B cell (primary cell): ENCODE data around the gene CDC37. TPM values are rescaled to one million over a fixed set of nuclear protein-coding genes. Genes with fewer than 3 reads are reported as not detected.

Experiments
- ATAC-seq: fragments of 200-7000 bp; cut with Tn5 transposase; one replicate; pipeline ENCODE4 v1.10.0; 2021; ENCODE audit warnings: low read depth, mild to moderate bottlenecking, moderate number of reproducible peaks, moderate library complexity
- CTCF ChIA-PET: fragments of 350-600 bp; sonication (Branson Sonifier 250); formaldehyde crosslinking; loops from one replicate; lab custom pipeline; 2021; ENCODE audit warnings: antibody characterized with exemption, inconsistent platforms; lab: Charles Lee
- POLR2A ChIA-PET: fragments of 350-600 bp; sonication (Branson Sonifier 250); formaldehyde crosslinking; loops from one replicate; lab custom pipeline; 2021; ENCODE audit warnings: antibody characterized with exemption; lab: Charles Lee
- DNase-seq: peaks from one replicate; pipeline ENCODE4 v3.0.0; 2013
- H2AFZ ChIP-seq: 2 replicates; pipeline ENCODE4 v1.6.1; 2012; ENCODE audit warnings: mild to moderate bottlenecking, low read depth, low read length; ENCODE audit not compliant: insufficient read depth, poor library complexity, severe bottlenecking
- H3K27ac ChIP-seq, 2 donors: 1 replicate in 1 of 2; 2 replicates in 1 of 2; pipeline ENCODE4 v1.5.1; 2012 to 2013; ENCODE audit warnings: low read length in 2 of 2, mild to moderate bottlenecking in 2 of 2, moderate library complexity in 1 of 2
- H3K27me3 ChIP-seq, 4 experiments: fragments of 200-600 bp in 1 of 4; sonication (generic) in 1 of 4; replicated peaks in 1 of 4; 1 replicate in 2 of 4; 2 replicates in 2 of 4; pipeline versions ENCODE4 v1.6.1 to v1.7.0; 2013 to 2016; ENCODE audit warnings: low read length in 3 of 4, mild to moderate bottlenecking in 2 of 4, mixed read lengths in 1 of 4, moderate library complexity in 1 of 4; ENCODE audit not compliant: insufficient read depth in 4 of 4, control insufficient read depth in 3 of 4; ENCODE audit errors: control extremely low read depth in 1 of 4
- H3K36me3 ChIP-seq, 2 experiments: replicated peaks in 1 of 2; 1 replicate in 1 of 2; 2 replicates in 1 of 2; pipeline versions ENCODE4 v1.6.1 to v1.7.1; 2013; ENCODE audit warnings: low read length in 1 of 2; ENCODE audit not compliant: insufficient read depth in 2 of 2, control insufficient read depth in 1 of 2; ENCODE audit errors: control extremely low read depth in 1 of 2, extremely low read depth in 1 of 2
- H3K4me1 ChIP-seq, 2 donors: fragments of 200-600 bp in 1 of 2; sonication (generic) in 1 of 2; 1 replicate in 1 of 2; 2 replicates in 1 of 2; pipeline versions ENCODE4 v1.5.1 to v1.6.1; 2013 to 2017; ENCODE audit warnings: low read length in 2 of 2; ENCODE audit not compliant: control insufficient read depth in 2 of 2, insufficient read depth in 2 of 2
- H3K4me2 ChIP-seq: replicated peaks from 2 replicates; pipeline ENCODE3; 2012; ENCODE audit warnings: mild to moderate bottlenecking, low read depth, low read length; ENCODE audit not compliant: poor library complexity, severe bottlenecking
- H3K4me3 ChIP-seq, 5 experiments: fragments of 200-600 bp in 1 of 5; sonication (generic) in 1 of 5; 1 replicate in 3 of 5; 2 replicates in 2 of 5; pipeline versions ENCODE4 v1.5.1 to v1.7.0; 2011 to 2016; ENCODE audit warnings: low read length in 4 of 5, mild to moderate bottlenecking in 4 of 5, low read depth in 2 of 5, control low read depth in 1 of 5, moderate library complexity in 1 of 5; ENCODE audit not compliant: insufficient read depth in 1 of 5; ENCODE audit errors: control extremely low read depth in 1 of 5, extremely low read depth in 1 of 5
- H3K79me2 ChIP-seq: fragments of 200-600 bp; sonication (generic); one replicate; pipeline ENCODE4 v1.6.0; 2016; ENCODE audit warnings: low read length; ENCODE audit not compliant: control insufficient read depth, insufficient read depth
- H3K9ac ChIP-seq: fragments of 200-600 bp; sonication (generic); 2 replicates; pipeline ENCODE4 v1.6.1; 2017; ENCODE audit warnings: mild to moderate bottlenecking, low read length, moderate library complexity
- H3K9me3 ChIP-seq, 3 donors: one replicate each; pipeline versions ENCODE4 v1.6.1 to v1.7.1; 2013; ENCODE audit warnings: low read length in 2 of 3; ENCODE audit not compliant: control insufficient read depth in 2 of 3, insufficient read depth in 1 of 3; ENCODE audit errors: control extremely low read depth in 1 of 3
- H4K20me1 ChIP-seq: 2 replicates; pipeline ENCODE4 v1.6.0; 2012; ENCODE audit warnings: mild to moderate bottlenecking, low read length; ENCODE audit not compliant: insufficient read depth, control insufficient read depth, poor library complexity, severe bottlenecking
- H3K27ac Mint-ChIP-seq: one replicate; pipeline ENCODE4 v1.8.0; 2021; ENCODE audit warnings: mixed read lengths
- H3K27me3 Mint-ChIP-seq: one replicate; pipeline ENCODE4 v1.8.0; 2021; ENCODE audit warnings: mixed read lengths
- H3K4me1 Mint-ChIP-seq: one replicate; pipeline ENCODE4 v1.8.0; 2021; ENCODE audit warnings: mixed read lengths
- H3K4me3 Mint-ChIP-seq: one replicate; pipeline ENCODE4 v1.8.0; 2021; ENCODE audit warnings: mixed read lengths
- H3K9me3 Mint-ChIP-seq: one replicate; pipeline ENCODE4 v1.8.0; 2022; ENCODE audit warnings: mixed read lengths; ENCODE audit not compliant: insufficient read depth
- CTCF ChIP-seq: fragments of 200-600 bp; IDR thresholded peaks from one replicate; pipeline ENCODE4 v1.8.0; 2022; ENCODE audit warnings: antibody characterized with exemption, mild to moderate bottlenecking
- EZH2 ChIP-seq: IDR thresholded peaks from 2 replicates; pipeline ENCODE4 v1.6.1; 2012; ENCODE audit warnings: borderline replicate concordance, low read depth, mild to moderate bottlenecking, moderate library complexity, low read length; ENCODE audit not compliant: insufficient read depth, poor library complexity, severe bottlenecking
- WGBS: methylation state at CpG from one replicate; pipeline ENCODE4 v1.1.5; 2013; ENCODE audit warnings: missing lambda C conversion rate; ENCODE audit not compliant: insufficient coverage; 5-methylcytosine and 5-hydroxymethylcytosine counted together
- intact Hi-C: fragments of 100-400 bp; cut with micrococcal nuclease; formaldehyde crosslinking; loops from one replicate; pipeline ENCODE4 v1.10.0; 2022
- polyA plus RNA-seq: library from polyadenylated mRNA; depleted of rRNA; stranded (reverse); fragments of >200 nt; gene quantifications from 2 replicates; pipeline ENCODE4 v1.2.3, GENCODE V29; 2012
- total RNA-seq, 2 donors: library from RNA; stranded (reverse); fragments of 120-200 nt in 1 of 2; gene quantifications; 1 replicate in 1 of 2; 2 replicates in 1 of 2; pipeline versions ENCODE4 v1.2.3 to v1.2.4, GENCODE V29; 2013 to 2022

CDC37 gene
- total and polyA plus RNA-seq, 2 donors (not counting 1 experiment from before 2014, with no cell fraction given) = 193 to 408 TPM

- H3K4me2 ChIP-seq = no peak overlapping the region
- CTCF ChIA-PET = interaction anchor here (2.3 kb wide), 1 partner anchor 15 kb away, joined by 10 read pairs; no protein-coding TSS in a partner anchor
- H3K4me3 ChIP-seq = no peak overlapping the region
- no peaks in the 10 kb centered on the region for H4K20me1 ChIP-seq
- peaks cover 9% of the 10 kb centered on the region for H3K27me3 Mint-ChIP-seq
- 85% methylated on average over 24 of the region's 25 CpGs for WGBS
- intact Hi-C loops = no loop called here
- H2AFZ ChIP-seq = no peak overlapping the region
- ATAC-seq (no peak), DNase-seq (no peak)
- no peak overlapping the region for H3K4me3 Mint-ChIP-seq
- H3K27ac Mint-ChIP-seq = no peak overlapping the region
- H3K27ac ChIP-seq = no peak overlapping the region
- peaks cover 5% of the 10 kb centered on the region for H3K4me1 Mint-ChIP-seq
- no peak overlapping the region for H3K9ac ChIP-seq
- no peaks in the 10 kb centered on the region for H3K79me2 ChIP-seq
- H3K9me3 ChIP-seq = no peaks in the 10 kb centered on the region
- TF ChIP-seq EZH2 (no peak), CTCF (no peak)
- no peaks in the 10 kb centered on the region for H3K9me3 Mint-ChIP-seq
- H3K4me1 ChIP-seq = peaks cover 0 to 4% of the 10 kb centered on the region in 2 donors
- H3K27me3 ChIP-seq = peaks cover 0 to 9% (median 0%) of the 10 kb centered on the region in 4 experiments
- POLR2A ChIA-PET = no interaction called here
- no peaks in the 10 kb centered on the region for H3K36me3 ChIP-seq
These were observed 47.7 kb upstream of the CDC37 start for GRCh38 chr19:10450853-10451609.

- H3K9ac ChIP-seq = no peak overlapping the region
- no peaks in the 10 kb centered on the region for H3K9me3 ChIP-seq
- Mint-ChIP-seq H3K9me3 (no peaks in the 10 kb centered on the region), H3K27me3 (peaks cover 9% of the 10 kb centered on the region), H3K4me1 (peaks cover 6% of the 10 kb centered on the region), H3K27ac (no peak overlapping the region), H3K4me3 (no peak overlapping the region)
- H3K4me2 ChIP-seq = no peak overlapping the region
- POLR2A ChIA-PET = no interaction called here
- no peaks in the 10 kb centered on the region for H4K20me1 ChIP-seq
- no peak overlapping the region for H3K4me3 ChIP-seq
- H2AFZ ChIP-seq = no peak overlapping the region
- TF ChIP-seq EZH2 = no peak
- TF ChIP-seq CTCF = no peak
- no peaks in the 10 kb centered on the region for H3K79me2 ChIP-seq
- WGBS = 97% methylated on average over 11 of the region's 14 CpGs
- CTCF ChIA-PET = interaction anchor here (2.3 kb wide), 1 partner anchor 14 kb away, joined by 10 read pairs; no protein-coding TSS in a partner anchor
- peaks cover 0 to 5% of the 10 kb centered on the region in 2 donors for H3K4me1 ChIP-seq
- DNase-seq (no peak), ATAC-seq (no peak)
- intact Hi-C loops = no loop called here
- no peak overlapping the region for H3K27ac ChIP-seq
- H3K36me3 ChIP-seq = no peaks in the 10 kb centered on the region
- H3K27me3 ChIP-seq = peaks cover 0 to 9% (median 0%) of the 10 kb centered on the region in 4 experiments
These were observed 47.0 kb upstream of the CDC37 start for GRCh38 chr19:10450191-10450852.
